Transverse colon (tissue), 4 donors: ENCODE results near the gene ATG5. TPM values are rescaled to one million over a fixed set of nuclear protein-coding genes. Genes with fewer than 3 reads are reported as not detected.

Experiments used
- DNase-seq: peaks from one replicate; pipeline ENCODE4 v3.0.0-alpha.2; 2019
- H3K27ac ChIP-seq, 4 donors: fragments of 200-600 bp; sonication (generic); 2 replicates each; pipeline ENCODE4 v1.5.1; 2016 to 2018; ENCODE audit warnings: inconsistent platforms in 4 of 4
- H3K27me3 ChIP-seq: fragments of 200-600 bp; sonication (generic); 2 replicates; pipeline ENCODE4 v1.5.1; 2017; ENCODE audit warnings: inconsistent platforms
- H3K36me3 ChIP-seq, 4 donors: fragments of 200-600 bp; sonication (generic); 2 replicates each; pipeline ENCODE4 v1.5.1; 2017 to 2019; ENCODE audit warnings: inconsistent platforms in 4 of 4
- H3K4me1 ChIP-seq, 4 donors: fragments of 200-600 bp; sonication (generic); 2 replicates each; pipeline ENCODE4 v1.5.1; 2017 to 2020; ENCODE audit warnings: inconsistent platforms in 4 of 4
- H3K4me3 ChIP-seq, 4 donors: fragments of 200-600 bp; sonication (generic); 1 replicate in 1 of 4; 2 replicates in 3 of 4; pipeline versions ENCODE4 v1.5.1 to v1.6.1; 2017 to 2019; ENCODE audit warnings: inconsistent platforms in 4 of 4
- H3K9me3 ChIP-seq, 2 donors: fragments of 200-600 bp; sonication (generic); 2 replicates each; pipeline ENCODE4 v1.5.1; 2017 to 2019; ENCODE audit warnings: inconsistent platforms in 2 of 2
- CTCF ChIP-seq, 5 experiments: fragments of 200-600 bp in 3 of 5; fragments of 450-650 bp in 2 of 5; sonication (generic) in 3 of 5; IDR thresholded peaks; 1 replicate in 2 of 5; 2 replicates in 3 of 5; pipeline ENCODE4 v1.5.1; 2016 to 2017; ENCODE audit warnings: antibody characterized with exemption in 5 of 5, inconsistent platforms in 3 of 5, mild to moderate bottlenecking in 2 of 5, moderate library complexity in 1 of 5
- EP300 ChIP-seq: sonication (generic); formaldehyde crosslinking; IDR thresholded peaks from one replicate; pipeline ENCODE4 v1.6.1; 2017; ENCODE audit warnings: antibody characterized with exemption, low read depth
- POLR2A ChIP-seq: fragments of 450-650 bp; IDR thresholded peaks from one replicate; pipeline ENCODE4 v1.6.1; 2016; ENCODE audit warnings: antibody characterized with exemption, mild to moderate bottlenecking, moderate library complexity
- POLR2AphosphoS5 ChIP-seq, 3 donors: sonication (generic); formaldehyde crosslinking; IDR thresholded peaks; one replicate each; pipeline ENCODE4 v1.6.1; 2016; ENCODE audit warnings: antibody characterized with exemption in 3 of 3
- WGBS, 2 donors: methylation state at CpG; one replicate each; pipeline ENCODE4 v1.1.5; 2018; ENCODE audit warnings: low coverage in 1 of 2; 5-methylcytosine and 5-hydroxymethylcytosine counted together
- in situ Hi-C, 4 donors: fragments of 200-750 bp; cut with MboI; loops; one replicate each; pipeline versions ENCODE4 v1.15.0 to v1.15.1; 2017; ENCODE audit warnings: low sequenced_read_pairs in 3 of 4, low pct_ligation_motif_present in 1 of 4, low pct_unique_long_range_greater_than_20kb in 1 of 4
- intact Hi-C: fragments of 100-400 bp; cut with DNase I; formaldehyde crosslinking; loops from one replicate; pipeline ENCODE4 v1.15.1; 2023; ENCODE audit warnings: low total_unique reads
- total RNA-seq, 4 donors: library from RNA; depleted of rRNA; stranded (reverse); fragments of >200 nt; gene quantifications; one replicate each; pipeline ENCODE4 v1.1.0, GENCODE V29; 2016

The ATG5 gene
- total RNA-seq, 4 donors from 2014 or later, result 21.7 to 56.4 (median 44.9) TPM

DNA sequence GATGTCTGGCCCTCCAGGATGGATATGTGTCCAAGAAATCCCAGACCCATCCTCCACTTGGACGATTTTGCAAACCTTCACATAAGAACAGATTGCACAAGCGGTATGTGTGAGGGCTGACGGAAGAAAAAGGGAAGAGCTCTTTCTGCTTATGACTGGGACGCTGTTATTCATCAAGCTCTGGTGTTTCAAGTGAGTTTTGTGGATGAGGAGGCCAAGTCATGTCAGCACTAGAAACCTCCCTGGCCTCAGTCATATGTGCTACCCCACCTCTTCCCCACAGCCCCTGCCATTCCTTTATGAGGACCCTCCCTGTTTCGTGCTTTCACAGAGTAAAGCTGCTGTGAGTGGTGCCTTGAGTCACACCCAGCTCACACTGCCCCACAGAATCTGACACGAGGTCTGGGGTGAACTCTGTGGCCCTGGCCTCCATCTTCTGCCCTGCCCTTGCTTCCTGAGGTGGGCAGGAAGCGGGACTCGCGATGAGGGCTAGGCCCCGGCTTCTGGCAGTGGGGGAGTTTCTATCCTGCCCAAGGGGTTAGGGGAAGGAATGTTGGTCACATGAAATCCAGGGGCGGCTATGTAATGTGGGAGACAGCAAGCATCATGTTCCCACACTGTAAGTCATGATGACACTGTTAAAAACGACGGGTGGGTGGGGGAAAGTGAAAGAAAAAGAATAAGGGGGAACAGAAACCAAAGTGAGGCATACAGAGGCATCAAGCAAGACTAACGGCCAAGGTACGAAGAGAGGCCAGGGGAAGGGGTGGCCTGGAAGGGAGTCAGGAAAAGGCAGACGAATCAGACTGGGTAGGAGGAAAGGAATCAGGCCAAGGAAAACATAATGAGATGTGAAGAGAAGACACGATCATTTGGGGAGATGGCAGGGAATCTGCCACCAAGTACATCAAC is 161.3 kb downstream of the ATG5 start:
- WGBS, 2 donors, result 63 to 73% methylated on average over 6 to 17 of the region's 17 CpGs
- Histone ChIP-seq H3K36me3 (no peaks in the 10 kb centered on the region), H3K4me1 (peaks cover 0 to 6% (median 0%) of the 10 kb centered on the region in 4 donors), H3K27ac (peak overlapping the region; percentile 67 to 83 (median 72)), H3K27me3 (no peaks in the 10 kb centered on the region), H3K9me3 (no peaks in the 10 kb centered on the region), H3K4me3 (no peak overlapping the region)
- in situ Hi-C loops (no loop called here), intact Hi-C loops (no loop called here)
- TF ChIP-seq EP300 (no peak), POLR2AphosphoS5 (IDR thresholded peaks at IDR 0.05) (no peak), CTCF (IDR thresholded peaks at IDR 0.05) (no peak), POLR2A (no peak)
- peak; percentile 46 for DNase-seq

DNA sequence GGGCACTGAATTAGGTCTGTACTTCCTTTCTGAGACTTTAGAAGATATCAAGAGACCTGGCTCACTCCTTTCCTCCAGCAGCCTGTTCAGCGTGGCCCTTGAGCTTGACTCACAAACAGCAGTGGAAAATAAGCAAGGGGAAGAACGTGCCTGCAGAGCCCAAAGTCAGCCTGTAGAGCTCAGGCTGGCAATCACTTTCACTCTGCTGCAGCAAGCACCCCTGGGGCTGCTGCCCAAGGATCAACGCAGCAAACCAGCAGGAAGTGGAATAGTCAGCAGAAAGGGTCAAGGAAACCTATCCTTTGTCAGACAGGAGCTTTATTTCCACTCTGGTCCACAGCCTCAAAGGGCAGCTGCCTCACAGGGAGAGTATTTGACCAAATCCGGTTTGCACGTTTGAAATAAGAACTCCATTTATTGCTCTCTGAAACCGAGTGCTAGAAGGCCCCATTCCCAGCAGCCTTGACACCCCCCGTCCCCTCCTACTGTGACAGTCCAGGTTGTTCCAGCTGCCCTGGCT is 162.1 kb downstream of the ATG5 start:
- intact Hi-C loops, result no loop called here
- Histone ChIP-seq H3K4me1 (peaks cover 0 to 6% (median 0%) of the 10 kb centered on the region in 4 donors), H3K36me3 (no peaks in the 10 kb centered on the region), H3K4me3 (no peak overlapping the region), H3K27ac (peak overlapping the region; percentile 67 to 83 (median 72)), H3K27me3 (no peaks in the 10 kb centered on the region), H3K9me3 (no peaks in the 10 kb centered on the region)
- no peak for TF ChIP-seq CTCF (IDR thresholded peaks at IDR 0.05)
- peak; percentile 52 for DNase-seq
- in situ Hi-C loops, result no loop called here
- 51% methylated on average over 7 of the region's 7 CpGs; no CpG with 5 or more reads in 1 of the 2 donors for WGBS, 2 donors

- intact Hi-C loops (no loop called here), in situ Hi-C loops (no loop called here)
- no peaks in the 10 kb centered on the region for H3K36me3 ChIP-seq
- no peak overlapping the region for H3K4me3 ChIP-seq
- peak overlapping the region; percentile 67 to 83 (median 72) for H3K27ac ChIP-seq
- H3K27me3 ChIP-seq, result no peaks in the 10 kb centered on the region
- DNase-seq, result no peak
- WGBS, 2 donors, result 79% methylated on average over 4 of the region's 4 CpGs; no CpG with 5 or more reads in 1 of the 2 donors
- peaks cover 0 to 6% (median 0%) of the 10 kb centered on the region in 4 donors for H3K4me1 ChIP-seq
- no peak for TF ChIP-seq POLR2AphosphoS5 (IDR thresholded peaks at IDR 0.05)
- no peak for TF ChIP-seq CTCF (IDR thresholded peaks at IDR 0.05)
- no peak for TF ChIP-seq POLR2A
- TF ChIP-seq EP300, result no peak
- H3K9me3 ChIP-seq, result no peaks in the 10 kb centered on the region
Observed at GRCh38 chr6:106162921-106163320, 162.6 kb downstream of the ATG5 start.

- Histone ChIP-seq H3K36me3 (no peaks in the 10 kb centered on the region), H3K4me3 (no peak overlapping the region), H3K27ac (no peak overlapping the region), H3K9me3 (no peaks in the 10 kb centered on the region), H3K27me3 (no peaks in the 10 kb centered on the region), H3K4me1 (peaks cover 0 to 6% (median 0%) of the 10 kb centered on the region in 4 donors)
- DNase-seq, result no peak
- WGBS, 2 donors, result 95% methylated on average over 2 of the region's 2 CpGs; no CpG with 5 or more reads in 1 of the 2 donors
- in situ Hi-C loops, result no loop called here
- intact Hi-C loops, result no loop called here
- no peak for TF ChIP-seq EP300
- TF ChIP-seq CTCF (IDR thresholded peaks at IDR 0.05), result no peak
- no peak for TF ChIP-seq POLR2A
- no peak for TF ChIP-seq POLR2AphosphoS5 (IDR thresholded peaks at IDR 0.05)
Observed at GRCh38 chr6:106161893-106162292, 163.7 kb downstream of the ATG5 start.
